ENCODE measurements around the gene PI4K2B. TPM values are rescaled to one million over a fixed set of nuclear protein-coding genes. Genes with fewer than 3 reads are reported as not detected.

Gene PI4K2B
- total and polyA plus RNA-seq, 10 of the 15 experiments (the other 5 are each of a cell fraction or from before 2014, with no cell fraction given): 12.9 to 55.3 (median 40.7) TPM

DNA sequence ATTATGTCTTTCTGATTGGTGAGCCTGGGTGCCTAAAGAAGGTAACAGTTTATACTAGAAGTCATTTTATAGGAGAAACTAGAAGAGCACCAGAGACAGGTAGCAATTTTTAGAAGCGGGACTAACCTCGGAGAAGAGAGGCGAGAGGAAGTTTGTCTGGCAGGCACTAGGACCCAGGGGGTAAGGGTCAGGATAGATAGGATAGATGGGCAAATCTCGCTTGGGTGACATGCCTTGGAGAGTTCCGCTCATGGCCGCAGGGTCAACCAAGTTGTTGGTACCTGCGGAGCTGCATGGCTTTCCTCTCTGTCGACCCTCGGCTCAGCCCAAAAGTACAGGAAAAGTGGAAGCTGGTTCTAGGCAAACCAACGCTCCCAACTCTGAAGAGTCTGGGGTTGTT lies 11.3 kb downstream of the PI4K2B start:
- intact Hi-C loops (cut with micrococcal nuclease; ENCODE audit: unreplicated experiment): no loop called here
- Histone ChIP-seq H3K27ac (ENCODE audit: control insufficient read depth, insufficient read depth) (no peak overlapping the region), H4K20me1 (ENCODE audit: control insufficient read depth, insufficient read depth) (no peaks in the 10 kb centered on the region), H3K27me3 (replicated peaks in 1 of 2; ENCODE audit: control insufficient read depth in 2 of 2, insufficient read depth in 2 of 2, low read length in 1 of 2) (no peaks in the 10 kb centered on the region), H3K79me2 (ENCODE audit: control insufficient read depth, insufficient read depth, low read length) (peaks cover 55% of the 10 kb centered on the region), H3K4me2 (ENCODE audit: control insufficient read depth, insufficient read depth) (no peak overlapping the region), H3K9me3 (replicated peaks; ENCODE audit: control insufficient read depth, insufficient read depth, low read length) (peaks cover 5% of the 10 kb centered on the region), H3K9ac (ENCODE audit: control insufficient read depth, insufficient read depth, low read length) (no peak overlapping the region), H3K4me3 (no peak overlapping the region), H3K36me3 (ENCODE audit: control insufficient read depth in 2 of 2, insufficient read depth in 2 of 2, low read length in 1 of 2) (peaks cover 0 to 3% of the 10 kb centered on the region in 2 experiments; a peak in 2 of 4 replicates), H3K4me1 (ENCODE audit: control insufficient read depth, insufficient read depth, low read length) (no peaks in the 10 kb centered on the region), H2AFZ (ENCODE audit: control insufficient read depth, low read depth, low read length) (no peak overlapping the region)
- in situ Hi-C loops (cut with MboI): no loop called here
- ChIA-PET POLR2A (no interaction called here), RAD21 (ENCODE audit: unreplicated experiment) (no interaction called here), CTCF (interaction anchor here (1.1 kb wide), 1 partner anchor 41 kb away, joined by 3 read pairs; no protein-coding TSS in a partner anchor), SMC1A (ENCODE audit: uncharacterized antibody, unreplicated experiment) (no interaction called here)
- TF ChIP-seq TARDBP (IDR thresholded peaks at IDR 0.05; ENCODE audit: borderline replicate concordance): no peak
- no peak for TF ChIP-seq YBX1 (IDR thresholded peaks at IDR 0.05)
- BruUV-seq (replicated peaks): no TSS peak
- no peak for ATAC-seq
- no peak for DNase-seq (ENCODE audit: low read depth, low spot score)
- FAIRE-seq: no peak
- over 99% methylated on average over 10 of the region's 10 CpGs for WGBS (ENCODE audit: insufficient coverage, insufficient replicate concordance, low lambda C conversion rate, missing lambda C conversion rate)

DNA sequence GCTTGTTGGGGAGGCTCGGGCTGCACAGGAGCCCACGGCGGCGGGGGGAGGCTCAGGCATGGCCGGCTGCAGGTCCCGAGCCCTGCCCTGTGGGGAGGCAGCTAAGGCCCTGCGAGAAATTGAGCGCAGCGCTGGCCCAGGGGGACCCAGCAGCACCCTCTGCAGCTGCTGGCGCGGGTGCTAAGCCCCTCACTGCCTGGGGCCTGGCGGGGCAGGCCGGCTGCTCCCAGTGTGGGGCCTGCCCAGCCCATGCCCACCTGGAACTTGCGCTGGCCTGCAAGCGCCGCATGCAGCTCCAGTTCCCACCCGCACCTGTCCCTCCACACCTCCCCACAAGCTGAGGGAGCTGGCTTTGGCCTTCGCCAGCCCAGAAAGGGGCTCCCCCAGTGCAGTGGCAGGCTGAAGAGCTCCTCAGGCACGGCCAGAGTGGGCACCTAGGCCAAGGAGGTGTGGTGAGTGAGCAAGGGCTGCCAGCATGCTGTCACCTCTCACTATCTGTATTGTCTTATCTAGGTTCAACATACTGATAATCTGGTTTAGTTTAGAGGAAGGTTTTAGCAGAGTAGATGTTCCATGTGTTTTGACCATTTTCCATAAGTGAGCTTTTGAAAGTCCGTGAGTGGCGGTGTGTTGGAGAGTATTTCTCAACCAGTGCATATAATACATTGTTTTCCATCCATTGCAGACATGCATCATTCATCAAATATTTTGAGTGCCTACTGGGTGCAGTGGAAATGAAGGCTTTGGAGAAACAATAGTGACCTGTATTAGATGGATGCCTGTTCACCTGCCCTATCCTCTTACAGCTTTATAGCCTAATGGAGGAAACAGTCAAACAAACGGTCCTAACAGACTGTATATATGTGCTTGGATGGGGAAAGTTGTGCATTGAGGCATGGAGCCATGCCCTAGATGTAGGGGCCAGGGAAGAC lies 13.1 kb downstream of the PI4K2B start:
- in situ Hi-C loops (cut with MboI) (no loop called here), intact Hi-C loops (cut with micrococcal nuclease; ENCODE audit: unreplicated experiment) (no loop called here)
- ATAC-seq: no peak; the same call in 2 of the 3 replicates
- peaks cover 5% of the 10 kb centered on the region for H3K9me3 ChIP-seq (replicated peaks; ENCODE audit: control insufficient read depth, insufficient read depth, low read length)
- SMC1A ChIA-PET (ENCODE audit: uncharacterized antibody, unreplicated experiment): interaction anchor here (1.3 to 1.7 kb wide), 2 partner anchors 11 to 73 kb away, joined by 3 to 7 read pairs; no protein-coding TSS in a partner anchor
- no peak for FAIRE-seq
- peaks cover 57% of the 10 kb centered on the region for H3K79me2 ChIP-seq (ENCODE audit: control insufficient read depth, insufficient read depth, low read length)
- peaks cover 0 to 3% of the 10 kb centered on the region in 2 experiments; a peak in 2 of 4 replicates for H3K36me3 ChIP-seq (ENCODE audit: control insufficient read depth in 2 of 2, insufficient read depth in 2 of 2, low read length in 1 of 2)
- no peaks in the 10 kb centered on the region for H3K27me3 ChIP-seq (replicated peaks in 1 of 2; ENCODE audit: control insufficient read depth in 2 of 2, insufficient read depth in 2 of 2, low read length in 1 of 2)
- CTCF ChIA-PET: interaction anchor here (1.2 kb wide), 1 partner anchor 65 kb away, joined by 3 read pairs; no protein-coding TSS in a partner anchor
- H3K27ac ChIP-seq (ENCODE audit: control insufficient read depth, insufficient read depth): no peak overlapping the region
- H3K4me1 ChIP-seq (ENCODE audit: control insufficient read depth, insufficient read depth, low read length): peaks cover under 1% of the 10 kb centered on the region
- no peak overlapping the region for H3K9ac ChIP-seq (ENCODE audit: control insufficient read depth, insufficient read depth, low read length)
- POLR2A ChIA-PET: interaction anchor here (0.6 kb wide), 1 partner anchor 489 kb away, joined by 7 read pairs; no protein-coding TSS in a partner anchor
- H3K4me3 ChIP-seq: no peak overlapping the region
- H2AFZ ChIP-seq (ENCODE audit: control insufficient read depth, low read depth, low read length): no peak overlapping the region
- BruUV-seq (replicated peaks): no TSS peak
- H3K4me2 ChIP-seq (ENCODE audit: control insufficient read depth, insufficient read depth): no peak overlapping the region
- H4K20me1 ChIP-seq (ENCODE audit: control insufficient read depth, insufficient read depth): no peaks in the 10 kb centered on the region; the same call in 1 of the 2 replicates
- RAD21 ChIA-PET (ENCODE audit: unreplicated experiment): no interaction called here
- WGBS (ENCODE audit: insufficient coverage, insufficient replicate concordance, low lambda C conversion rate, missing lambda C conversion rate): 96% methylated on average over 19 of the region's 22 CpGs
- DNase-seq (ENCODE audit: low read depth, low spot score): no peak
- TF ChIP-seq IKZF2 (IDR thresholded peaks at IDR 0.05) (no peak), EZH2 (IDR thresholded peaks at IDR 0.05; ENCODE audit: borderline replicate concordance, control insufficient read depth, low read depth, low read length) (no peak), MYC (IDR thresholded peaks at IDR 0.05; ENCODE audit: insufficient read depth, insufficient read length, insufficient replicate concordance, low read length, severe bottlenecking) (no peak), NRF1 (conservative IDR thresholded peaks at IDR 0.05; ENCODE audit: low read depth, low read length) (no peak), SRF (IDR thresholded peaks at IDR 0.05; ENCODE audit: low read depth in 2 of 2, low read length in 2 of 2) (no peak), KDM1A (IDR thresholded peaks at IDR 0.05; ENCODE audit: borderline replicate concordance) (no peak), RFX5 (IDR thresholded peaks at IDR 0.05; ENCODE audit: low read depth, low read length) (no peak)
- TF ChIP-seq, protein P1, sequence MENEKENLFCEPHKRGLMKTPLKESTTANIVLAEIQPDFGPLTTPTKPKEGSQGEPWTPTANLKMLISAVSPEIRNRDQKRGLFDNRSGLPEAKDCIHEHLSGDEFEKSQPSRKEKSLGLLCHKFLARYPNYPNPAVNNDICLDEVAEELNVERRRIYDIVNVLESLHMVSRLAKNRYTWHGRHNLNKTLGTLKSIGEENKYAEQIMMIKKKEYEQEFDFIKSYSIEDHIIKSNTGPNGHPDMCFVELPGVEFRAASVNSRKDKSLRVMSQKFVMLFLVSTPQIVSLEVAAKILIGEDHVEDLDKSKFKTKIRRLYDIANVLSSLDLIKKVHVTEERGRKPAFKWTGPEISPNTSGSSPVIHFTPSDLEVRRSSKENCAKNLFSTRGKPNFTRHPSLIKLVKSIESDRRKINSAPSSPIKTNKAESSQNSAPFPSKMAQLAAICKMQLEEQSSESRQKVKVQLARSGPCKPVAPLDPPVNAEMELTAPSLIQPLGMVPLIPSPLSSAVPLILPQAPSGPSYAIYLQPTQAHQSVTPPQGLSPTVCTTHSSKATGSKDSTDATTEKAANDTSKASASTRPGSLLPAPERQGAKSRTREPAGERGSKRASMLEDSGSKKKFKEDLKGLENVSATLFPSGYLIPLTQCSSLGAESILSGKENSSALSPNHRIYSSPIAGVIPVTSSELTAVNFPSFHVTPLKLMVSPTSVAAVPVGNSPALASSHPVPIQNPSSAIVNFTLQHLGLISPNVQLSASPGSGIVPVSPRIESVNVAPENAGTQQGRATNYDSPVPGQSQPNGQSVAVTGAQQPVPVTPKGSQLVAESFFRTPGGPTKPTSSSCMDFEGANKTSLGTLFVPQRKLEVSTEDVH (IDR thresholded peaks at IDR 0.05; ENCODE audit: low read depth, partially characterized antibody): no peak
